HFF-Myc (cell line): ENCODE data around the gene GFI1B.

Experiments
- DNase-seq: peaks from one replicate; pipeline ENCODE4 v3.0.0-alpha.2; 2011; ENCODE audit warnings: low read depth; ENCODE audit errors: extremely low read depth
- H3K4me3 ChIP-seq: replicated peaks from 2 replicates; pipeline ENCODE4 v1.5.1; 2011; ENCODE audit warnings: low read depth, mild to moderate bottlenecking, control low read depth, low read length
- CTCF ChIP-seq: IDR thresholded peaks from 2 replicates; pipeline ENCODE4 v1.5.1; 2012; ENCODE audit warnings: mild to moderate bottlenecking, low read depth, low read length, control low read depth; ENCODE audit errors: missing control alignments

GFI1B gene

DNA sequence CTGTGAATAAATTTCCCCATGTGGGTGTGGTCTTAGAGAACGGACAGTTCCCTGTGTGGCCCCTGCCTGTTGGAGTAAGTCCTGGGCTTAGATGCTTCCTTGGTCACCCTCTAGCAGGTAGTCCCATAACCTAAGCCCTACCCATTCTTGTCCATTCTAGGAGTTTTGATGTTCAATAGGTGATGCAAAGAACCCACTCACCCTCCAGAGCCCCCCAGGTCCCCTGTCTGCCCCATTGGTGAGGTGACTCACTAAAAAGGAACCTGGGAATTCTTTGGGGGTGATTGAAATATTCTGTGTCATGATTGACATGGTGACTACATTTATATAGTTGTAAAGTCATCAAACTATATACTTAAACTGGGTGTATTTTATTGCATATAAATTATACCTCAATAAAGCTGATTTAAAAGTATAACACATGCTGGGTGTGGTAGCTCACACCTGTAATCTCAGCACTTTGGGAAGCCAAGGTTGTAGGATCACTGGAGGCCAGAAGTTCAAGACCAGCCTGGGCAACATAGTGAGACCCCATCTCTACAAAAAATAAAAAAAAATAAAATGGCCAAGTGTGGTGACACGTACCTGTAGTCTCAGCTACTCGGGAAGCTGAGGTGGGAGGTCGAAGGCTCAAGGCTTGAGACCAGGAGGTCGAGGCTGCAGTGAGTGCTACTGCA, 31.6 kb downstream of the GFI1B start:
- DNase-seq, result no peak
- no peak for TF ChIP-seq CTCF
- no peak overlapping the region for H3K4me3 ChIP-seq

GRCh38 chr9:133014696-133015095, 36.2 kb downstream of the GFI1B start:
- no peak for TF ChIP-seq CTCF
- no peak overlapping the region for H3K4me3 ChIP-seq
- no peak for DNase-seq

DNA sequence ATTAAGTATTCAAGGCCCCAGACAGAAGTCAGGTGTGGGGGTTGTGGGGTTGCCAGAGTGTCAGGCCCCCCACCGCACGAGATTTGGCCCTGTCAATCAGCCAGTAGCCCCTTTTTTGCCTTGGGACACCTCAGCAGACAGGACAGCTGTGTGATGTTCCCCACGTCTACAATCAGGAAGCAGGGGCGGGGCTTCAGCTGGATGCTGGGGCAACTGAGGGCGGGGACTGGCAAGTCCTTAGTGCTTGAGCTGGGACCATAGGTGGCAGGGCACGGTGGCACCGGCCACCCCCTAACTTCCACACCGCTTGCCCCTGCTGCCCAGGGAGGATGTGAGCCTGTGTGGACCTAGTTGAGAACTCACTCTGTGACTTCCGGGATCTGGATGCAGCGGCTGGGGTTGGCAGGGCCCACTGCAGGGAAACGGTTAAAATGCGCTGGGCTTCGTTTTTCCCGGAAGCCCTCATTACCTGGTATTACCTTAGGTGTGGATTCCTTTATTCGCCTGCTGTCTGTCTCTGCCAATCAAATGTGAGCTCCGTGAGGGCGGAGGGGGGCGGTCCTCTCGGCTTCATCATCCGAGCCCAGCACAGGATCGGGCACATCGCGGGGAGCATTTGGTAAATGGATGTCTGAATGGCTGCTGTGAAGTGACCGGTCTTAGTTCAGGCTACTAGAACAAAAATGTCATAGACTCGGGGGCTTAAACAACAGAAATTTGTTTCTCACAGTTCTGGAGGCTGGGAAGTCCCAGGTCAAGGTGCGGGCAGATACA, 44.8 kb downstream of the GFI1B start:
- no peak overlapping the region for H3K4me3 ChIP-seq
- TF ChIP-seq CTCF, result no peak
- no peak for DNase-seq

GRCh38 chr9:133026426-133026825, 47.9 kb downstream of the GFI1B start:
- H3K4me3 ChIP-seq, result no peak overlapping the region
- DNase-seq, result no peak
- TF ChIP-seq CTCF, result no peak

- no peak for TF ChIP-seq CTCF
- H3K4me3 ChIP-seq, result no peak overlapping the region
- no peak for DNase-seq
Measured at GRCh38 chr9:133027134-133027533, 48.6 kb downstream of the GFI1B start.

DNA sequence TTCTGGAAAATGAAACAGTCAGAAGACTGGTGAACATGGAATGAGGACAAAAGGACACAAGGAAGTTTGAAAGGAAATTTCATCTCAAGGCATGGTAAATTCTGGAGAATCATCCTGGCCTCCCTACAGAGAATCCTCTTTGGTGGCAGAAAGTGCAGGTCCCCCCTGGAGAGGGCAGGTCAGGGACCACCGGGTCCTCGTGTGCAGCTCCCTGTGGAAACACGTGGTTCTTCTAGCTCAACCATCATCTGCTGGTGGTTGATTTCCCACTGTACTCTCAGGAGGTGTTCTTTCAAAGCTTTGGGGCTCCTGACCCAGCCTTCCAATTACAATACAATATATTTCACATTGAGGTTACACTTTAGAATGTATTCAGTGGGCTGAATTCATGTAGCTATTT, 49.7 kb downstream of the GFI1B start:
- H3K4me3 ChIP-seq, result no peak overlapping the region
- DNase-seq, result no peak
- no peak for TF ChIP-seq CTCF
